Measurements from ENCODE around the gene STPG2.

GRCh38 chr4:97558204-97558778 lies 585.0 kb downstream of the STPG2 start:
- TF ChIP-seq POLR2A (IDR thresholded peaks at IDR 0.05) (no peak), CTCF (IDR thresholded peaks at IDR 0.05) (no peak), POLR2AphosphoS5 (IDR thresholded peaks at IDR 0.05) (no peak)

Data from transverse colon (tissue), 4 donors.